SK-N-SH (cell line): ENCODE measurements around the gene GNAS-AS1. TPM values are rescaled to one million over a fixed set of nuclear protein-coding genes. Genes with fewer than 3 reads are reported as not detected.

ENCODE experiments used
- CTCF ChIA-PET: fragments of 300-600, 350-600 bp; formaldehyde crosslinking; extraction: SDS; loops from one replicate; lab custom pipeline; 2021; lab: Yijun Ruan, JAX
- POLR2A ChIA-PET: fragments of 350-600 bp; sonication (Branson Sonifier 250); formaldehyde crosslinking; extraction: SDS; loops from one replicate; lab custom pipeline; 2020; ENCODE audit warnings: antibody characterized with exemption, inconsistent platforms; lab: Yijun Ruan, JAX
- DNase-seq: peaks from one replicate; pipeline ENCODE4 v3.0.0; 2012
- H2AFZ ChIP-seq: fragments of 200-600 bp; sonication (generic); 2 replicates; pipeline ENCODE4 v1.8.1; 2016; ENCODE audit warnings: antibody characterized with exemption, mild to moderate bottlenecking, low read depth
- H3F3A ChIP-seq: fragments of 200-600 bp; sonication (generic); replicated peaks from 2 replicates; pipeline ENCODE3; 2016; ENCODE audit warnings: antibody characterized with exemption, mild to moderate bottlenecking; ENCODE audit not compliant: insufficient read depth
- H3K27ac ChIP-seq, 2 experiments: fragments of 200-500 bp in 1 of 2; fragments of 200-600 bp in 1 of 2; sonication (Bioruptor generic) in 1 of 2; sonication (generic), shearing (Covaris generic) in 1 of 2; 2 replicates each; pipeline versions ENCODE4 v1.5.1 to v1.6.1; 2014 to 2016; ENCODE audit warnings: low read depth in 2 of 2, inconsistent platforms in 1 of 2, low read length in 1 of 2, mild to moderate bottlenecking in 1 of 2, mixed read lengths in 1 of 2
- H3K27me3 ChIP-seq: fragments of 200-600 bp; sonication (generic), shearing (Covaris generic); 2 replicates; pipeline ENCODE4 v1.6.1; 2016; ENCODE audit warnings: mixed run types; ENCODE audit not compliant: insufficient read depth
- H3K36me3 ChIP-seq, 2 experiments: fragments of 200-500 bp in 1 of 2; fragments of 200-600 bp in 1 of 2; sonication (Bioruptor generic) in 1 of 2; sonication (generic) in 1 of 2; replicated peaks in 1 of 2; 2 replicates each; pipeline versions ENCODE3 to v1.5.1; 2014 to 2016; ENCODE audit warnings: low read length in 1 of 2, mild to moderate bottlenecking in 1 of 2; ENCODE audit not compliant: insufficient read depth in 2 of 2, control insufficient read depth in 1 of 2
- H3K4me1 ChIP-seq, 2 experiments: fragments of 200-500 bp in 1 of 2; fragments of 200-600 bp in 1 of 2; sonication (Bioruptor generic) in 1 of 2; sonication (generic), shearing (Covaris generic) in 1 of 2; 2 replicates each; pipeline versions ENCODE4 v1.5.1 to v1.6.1; 2014 to 2016; ENCODE audit warnings: low read depth in 1 of 2, low read length in 1 of 2, mixed run types in 1 of 2; ENCODE audit not compliant: insufficient read depth in 2 of 2, control insufficient read depth in 1 of 2
- H3K4me2 ChIP-seq: fragments of 200-600 bp; sonication (generic), shearing (Covaris generic); 2 replicates; pipeline ENCODE4 v1.6.1; 2017; ENCODE audit warnings: mixed run types
- H3K4me3 ChIP-seq, 2 experiments: fragments of 200-500 bp in 1 of 2; fragments of 200-600 bp in 1 of 2; sonication (Bioruptor generic) in 1 of 2; sonication (generic), shearing (Covaris generic) in 1 of 2; 2 replicates each; pipeline versions ENCODE4 v1.5.1 to v1.8.1; 2014 to 2016; ENCODE audit warnings: low read depth in 2 of 2, inconsistent platforms in 1 of 2, low read length in 1 of 2, mild to moderate bottlenecking in 1 of 2, mixed read lengths in 1 of 2, moderate library complexity in 1 of 2
- H3K79me2 ChIP-seq: fragments of 200-600 bp; sonication (generic); 2 replicates; pipeline ENCODE4 v1.8.1; 2017; ENCODE audit warnings: mild to moderate bottlenecking; ENCODE audit not compliant: insufficient read depth
- H3K9ac ChIP-seq: fragments of 200-600 bp; sonication (generic); 2 replicates; pipeline ENCODE4 v1.6.1; 2017; ENCODE audit warnings: mixed run types
- H3K9me2 ChIP-seq: fragments of 200-600 bp; sonication (generic); 2 replicates; pipeline ENCODE4 v1.6.1; 2017; ENCODE audit warnings: mixed run types
- H3K9me3 ChIP-seq: fragments of 200-600 bp; sonication (generic); 2 replicates; pipeline ENCODE4 v1.6.1; 2017; ENCODE audit warnings: mixed run types, mild to moderate bottlenecking, moderate library complexity
- H4K20me1 ChIP-seq: fragments of 200-600 bp; sonication (generic); 2 replicates; pipeline ENCODE4 v1.6.1; 2017; ENCODE audit warnings: mild to moderate bottlenecking, mixed run types; ENCODE audit not compliant: insufficient read depth
- CHD2 ChIP-seq: fragments of 150-350 bp; IDR thresholded peaks from 2 replicates; pipeline ENCODE4 v1.6.1; 2018; ENCODE audit warnings: low read length; ENCODE audit not compliant: partially characterized antibody
- ELF1 ChIP-seq: IDR thresholded peaks from 2 replicates; pipeline ENCODE4 v1.4.0; 2012
- FOXJ3 ChIP-seq: sonication (generic); formaldehyde crosslinking; IDR thresholded peaks from 2 replicates; pipeline ENCODE4 v1.5.1; 2020; ENCODE audit warnings: mild to moderate bottlenecking, missing genetic modification reagents
- GABPA ChIP-seq: IDR thresholded peaks from 2 replicates; pipeline ENCODE4 v1.4.0; 2012; ENCODE audit warnings: low read depth, mild to moderate bottlenecking
- GATA2 ChIP-seq: sonication (generic); formaldehyde crosslinking; IDR thresholded peaks from 2 replicates; pipeline ENCODE4 v1.5.0; 2020; ENCODE audit warnings: mild to moderate bottlenecking, missing genetic modification reagents
- JUND ChIP-seq: IDR thresholded peaks from 2 replicates; pipeline ENCODE4 v1.4.0; 2012
- NFIC ChIP-seq: IDR thresholded peaks from 2 replicates; pipeline ENCODE4 v1.4.0; 2012; ENCODE audit warnings: borderline replicate concordance
- NRF1 ChIP-seq: IDR thresholded peaks from 2 replicates; pipeline ENCODE4 v1.6.1; 2012; ENCODE audit warnings: low read depth, mild to moderate bottlenecking, low read length
- POLR2AphosphoS5 ChIP-seq: IDR thresholded peaks from 2 replicates; pipeline ENCODE4 v1.6.1; 2012; ENCODE audit warnings: low read depth, low read length
- RAD21 ChIP-seq: IDR thresholded peaks from 2 replicates; pipeline ENCODE4 v1.6.1; 2012; ENCODE audit warnings: mild to moderate bottlenecking, low read length
- RCOR1 ChIP-seq: fragments of 150-350 bp; IDR thresholded peaks from 2 replicates; pipeline ENCODE4 v1.6.1; 2017; ENCODE audit warnings: antibody characterized with exemption, low read length
- RFX5 ChIP-seq: IDR thresholded peaks from 2 replicates; pipeline ENCODE4 v1.6.1; 2012; ENCODE audit warnings: mild to moderate bottlenecking, improper control_type of control experiment, low read length
- SIN3A ChIP-seq: IDR thresholded peaks from 2 replicates; pipeline ENCODE4 v1.6.1; 2012; ENCODE audit warnings: low read depth, mild to moderate bottlenecking, low read length, moderate library complexity, borderline replicate concordance
- TAF1 ChIP-seq: IDR thresholded peaks from 2 replicates; pipeline ENCODE4 v1.6.1; 2012; ENCODE audit warnings: low read depth, mild to moderate bottlenecking, low read length, moderate library complexity, borderline replicate concordance
- TEAD4 ChIP-seq: IDR thresholded peaks from 2 replicates; pipeline ENCODE4 v1.4.0; 2012; ENCODE audit warnings: mild to moderate bottlenecking, borderline replicate concordance; ENCODE audit not compliant: insufficient read depth
- WGBS: methylation state at CpG from one replicate; pipeline ENCODE4 v1.1.6; 2017; ENCODE audit warnings: low lambda C conversion rate; 5-methylcytosine and 5-hydroxymethylcytosine counted together
- polyA plus RNA-seq, 3 experiments: library from polyadenylated mRNA; depleted of rRNA; stranded (reverse); fragments of >200 nt; gene quantifications; 2 replicates each; pipeline ENCODE4 v1.2.3, GENCODE V29; 2012
- TF ChIP-seq, protein P1 (sequence below): IDR thresholded peaks from 2 replicates; pipeline ENCODE4 v1.4.0; 2012; ENCODE audit warnings: low read depth, borderline replicate concordance
- TF ChIP-seq, protein P2 (sequence below): IDR thresholded peaks from 2 replicates; pipeline ENCODE4; 2012
- TF ChIP-seq, protein P3 (sequence below): fragments of 150-350 bp; IDR thresholded peaks from 2 replicates; pipeline ENCODE4 v1.6.1; 2017; ENCODE audit warnings: antibody characterized with exemption, low read length, low read depth, borderline replicate concordance
- TF ChIP-seq, protein P4 (sequence below): fragments of 150-350 bp; IDR thresholded peaks from 2 replicates; pipeline ENCODE4 v1.6.1; 2016; ENCODE audit warnings: mild to moderate bottlenecking, low read depth, low read length
- TF ChIP-seq, protein P5 (sequence below): IDR thresholded peaks from 2 replicates; pipeline ENCODE4 v1.6.1; 2012; ENCODE audit warnings: mild to moderate bottlenecking, low read depth, low read length, moderate library complexity

The GNAS-AS1 gene
- polyA plus RNA-seq, 1 of the 3 experiments (the other 2 are of a cell fraction) = 1.5 TPM

DNA sequence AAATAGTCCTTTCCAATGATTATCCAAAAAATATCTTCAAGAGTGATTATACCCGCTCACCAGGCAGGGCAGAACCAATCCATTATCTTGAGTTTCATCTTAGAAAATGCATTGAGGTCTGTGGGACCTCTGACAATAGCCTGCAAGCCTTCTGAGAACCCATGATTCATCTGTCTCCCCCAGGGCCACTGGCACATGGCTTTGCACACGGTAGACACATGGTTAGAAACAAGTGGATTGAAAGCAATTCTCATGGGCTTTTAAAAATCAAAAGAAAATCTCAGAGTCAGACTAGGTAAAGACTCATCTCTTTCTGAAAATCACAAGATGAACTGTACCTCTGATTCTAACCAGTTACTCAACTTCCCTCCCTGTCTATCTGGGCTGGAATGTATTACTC lies 15.5 kb downstream of the GNAS-AS1 start:
- Histone ChIP-seq H3K9me2 (no peaks in the 10 kb centered on the region), H3K4me2 (no peak overlapping the region), H3K9ac (no peak overlapping the region), H4K20me1 (no peaks in the 10 kb centered on the region), H3K79me2 (peaks cover 16% of the 10 kb centered on the region; the same call in 1 of the 2 replicates), H3K27ac (no peak overlapping the region), H3K27me3 (no peaks in the 10 kb centered on the region; the same call in 1 of the 2 replicates), H3K9me3 (no peaks in the 10 kb centered on the region), H3F3A (no peaks in the 10 kb centered on the region), H3K36me3 (no peaks in the 10 kb centered on the region), H3K4me3 (no peak overlapping the region), H3K4me1 (no peaks in the 10 kb centered on the region; a peak in 1 of 4 replicates), H2AFZ (no peak overlapping the region)
- 54% methylated on average over 2 of the region's 2 CpGs for WGBS
- POLR2A ChIA-PET = no interaction called here
- TF ChIP-seq, protein P1, sequence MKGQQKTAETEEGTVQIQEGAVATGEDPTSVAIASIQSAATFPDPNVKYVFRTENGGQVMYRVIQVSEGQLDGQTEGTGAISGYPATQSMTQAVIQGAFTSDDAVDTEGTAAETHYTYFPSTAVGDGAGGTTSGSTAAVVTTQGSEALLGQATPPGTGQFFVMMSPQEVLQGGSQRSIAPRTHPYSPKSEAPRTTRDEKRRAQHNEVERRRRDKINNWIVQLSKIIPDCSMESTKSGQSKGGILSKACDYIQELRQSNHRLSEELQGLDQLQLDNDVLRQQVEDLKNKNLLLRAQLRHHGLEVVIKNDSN = no peak
- TF ChIP-seq GATA2 (CRISPR knock-in tag) (no peak), NFIC (no peak), POLR2AphosphoS5 (no peak), SIN3A (no peak), JUND (no peak), ELF1 (no peak), GABPA (no peak), NRF1 (no peak), TAF1 (no peak), RCOR1 (no peak), RFX5 (no peak), RAD21 (no peak), TEAD4 (no peak), CHD2 (no peak)
- TF ChIP-seq, protein P2, sequence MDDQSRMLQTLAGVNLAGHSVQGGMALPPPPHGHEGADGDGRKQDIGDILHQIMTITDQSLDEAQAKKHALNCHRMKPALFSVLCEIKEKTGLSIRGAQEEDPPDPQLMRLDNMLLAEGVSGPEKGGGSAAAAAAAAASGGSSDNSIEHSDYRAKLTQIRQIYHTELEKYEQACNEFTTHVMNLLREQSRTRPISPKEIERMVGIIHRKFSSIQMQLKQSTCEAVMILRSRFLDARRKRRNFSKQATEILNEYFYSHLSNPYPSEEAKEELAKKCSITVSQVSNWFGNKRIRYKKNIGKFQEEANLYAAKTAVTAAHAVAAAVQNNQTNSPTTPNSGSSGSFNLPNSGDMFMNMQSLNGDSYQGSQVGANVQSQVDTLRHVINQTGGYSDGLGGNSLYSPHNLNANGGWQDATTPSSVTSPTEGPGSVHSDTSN = no peak
- TF ChIP-seq, protein P3, sequence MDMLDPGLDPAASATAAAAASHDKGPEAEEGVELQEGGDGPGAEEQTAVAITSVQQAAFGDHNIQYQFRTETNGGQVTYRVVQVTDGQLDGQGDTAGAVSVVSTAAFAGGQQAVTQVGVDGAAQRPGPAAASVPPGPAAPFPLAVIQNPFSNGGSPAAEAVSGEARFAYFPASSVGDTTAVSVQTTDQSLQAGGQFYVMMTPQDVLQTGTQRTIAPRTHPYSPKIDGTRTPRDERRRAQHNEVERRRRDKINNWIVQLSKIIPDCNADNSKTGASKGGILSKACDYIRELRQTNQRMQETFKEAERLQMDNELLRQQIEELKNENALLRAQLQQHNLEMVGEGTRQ = no peak
- DNase-seq = no peak
- CTCF ChIA-PET = interaction anchor here (1.2 to 1.5 kb wide), 3 partner anchors 9 to 625 kb away, joined by 3 to 5 read pairs (median 4); partner anchors contain the start of gene STX16

DNA sequence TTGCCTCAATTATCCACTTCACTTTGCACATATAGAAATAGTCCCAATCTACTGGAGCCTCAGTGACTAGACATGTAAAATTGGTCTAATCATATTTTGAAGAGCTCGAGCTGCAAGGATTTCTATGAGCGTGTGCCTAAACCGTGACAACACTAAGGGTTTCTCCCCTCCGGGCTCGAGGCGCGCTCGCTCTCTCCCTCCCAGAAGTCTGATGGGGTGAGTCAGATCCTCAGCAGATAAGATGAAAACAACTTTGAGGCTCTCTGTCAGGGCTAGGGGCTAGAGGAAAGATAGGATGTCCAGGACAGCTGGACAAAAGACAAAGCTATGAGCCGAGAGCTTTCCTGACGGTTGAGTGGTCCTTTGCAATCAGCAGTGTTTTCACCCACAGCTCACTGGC lies 16.8 kb downstream of the GNAS-AS1 start:
- no peak overlapping the region for H3K4me3 ChIP-seq
- no peak overlapping the region for H3K9ac ChIP-seq
- ChIA-PET POLR2A (no interaction called here), CTCF (interaction anchor here (1.2 to 1.5 kb wide), 4 partner anchors 18 to 624 kb away, joined by 3 to 5 read pairs (median 4); partner anchors contain the start of genes GNAS and STX16)
- 82% methylated on average over 10 of the region's 10 CpGs for WGBS
- no peaks in the 10 kb centered on the region for H3K4me1 ChIP-seq
- no peak overlapping the region for H3K27ac ChIP-seq
- no peak for DNase-seq
- H2AFZ ChIP-seq = no peak overlapping the region
- no peaks in the 10 kb centered on the region for H3K27me3 ChIP-seq
- no peak overlapping the region for H3K4me2 ChIP-seq
- H3K36me3 ChIP-seq = no peaks in the 10 kb centered on the region
- H3F3A ChIP-seq = no peaks in the 10 kb centered on the region
- no peaks in the 10 kb centered on the region for H4K20me1 ChIP-seq
- no peaks in the 10 kb centered on the region for H3K9me2 ChIP-seq
- no peaks in the 10 kb centered on the region for H3K9me3 ChIP-seq
- H3K79me2 ChIP-seq = peaks cover 16% of the 10 kb centered on the region; the same call in 1 of the 2 replicates
- no peak for TF ChIP-seq NFIC
- TF ChIP-seq, protein P4, sequence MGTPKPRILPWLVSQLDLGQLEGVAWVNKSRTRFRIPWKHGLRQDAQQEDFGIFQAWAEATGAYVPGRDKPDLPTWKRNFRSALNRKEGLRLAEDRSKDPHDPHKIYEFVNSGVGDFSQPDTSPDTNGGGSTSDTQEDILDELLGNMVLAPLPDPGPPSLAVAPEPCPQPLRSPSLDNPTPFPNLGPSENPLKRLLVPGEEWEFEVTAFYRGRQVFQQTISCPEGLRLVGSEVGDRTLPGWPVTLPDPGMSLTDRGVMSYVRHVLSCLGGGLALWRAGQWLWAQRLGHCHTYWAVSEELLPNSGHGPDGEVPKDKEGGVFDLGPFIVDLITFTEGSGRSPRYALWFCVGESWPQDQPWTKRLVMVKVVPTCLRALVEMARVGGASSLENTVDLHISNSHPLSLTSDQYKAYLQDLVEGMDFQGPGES = no peak
- TF ChIP-seq, protein P5, sequence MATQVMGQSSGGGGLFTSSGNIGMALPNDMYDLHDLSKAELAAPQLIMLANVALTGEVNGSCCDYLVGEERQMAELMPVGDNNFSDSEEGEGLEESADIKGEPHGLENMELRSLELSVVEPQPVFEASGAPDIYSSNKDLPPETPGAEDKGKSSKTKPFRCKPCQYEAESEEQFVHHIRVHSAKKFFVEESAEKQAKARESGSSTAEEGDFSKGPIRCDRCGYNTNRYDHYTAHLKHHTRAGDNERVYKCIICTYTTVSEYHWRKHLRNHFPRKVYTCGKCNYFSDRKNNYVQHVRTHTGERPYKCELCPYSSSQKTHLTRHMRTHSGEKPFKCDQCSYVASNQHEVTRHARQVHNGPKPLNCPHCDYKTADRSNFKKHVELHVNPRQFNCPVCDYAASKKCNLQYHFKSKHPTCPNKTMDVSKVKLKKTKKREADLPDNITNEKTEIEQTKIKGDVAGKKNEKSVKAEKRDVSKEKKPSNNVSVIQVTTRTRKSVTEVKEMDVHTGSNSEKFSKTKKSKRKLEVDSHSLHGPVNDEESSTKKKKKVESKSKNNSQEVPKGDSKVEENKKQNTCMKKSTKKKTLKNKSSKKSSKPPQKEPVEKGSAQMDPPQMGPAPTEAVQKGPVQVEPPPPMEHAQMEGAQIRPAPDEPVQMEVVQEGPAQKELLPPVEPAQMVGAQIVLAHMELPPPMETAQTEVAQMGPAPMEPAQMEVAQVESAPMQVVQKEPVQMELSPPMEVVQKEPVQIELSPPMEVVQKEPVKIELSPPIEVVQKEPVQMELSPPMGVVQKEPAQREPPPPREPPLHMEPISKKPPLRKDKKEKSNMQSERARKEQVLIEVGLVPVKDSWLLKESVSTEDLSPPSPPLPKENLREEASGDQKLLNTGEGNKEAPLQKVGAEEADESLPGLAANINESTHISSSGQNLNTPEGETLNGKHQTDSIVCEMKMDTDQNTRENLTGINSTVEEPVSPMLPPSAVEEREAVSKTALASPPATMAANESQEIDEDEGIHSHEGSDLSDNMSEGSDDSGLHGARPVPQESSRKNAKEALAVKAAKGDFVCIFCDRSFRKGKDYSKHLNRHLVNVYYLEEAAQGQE = no peak
- TF ChIP-seq NRF1 = no peak
- TF ChIP-seq, protein P1 = no peak
- TF ChIP-seq FOXJ3 (CRISPR knock-in tag) = no peak
